ENCODE results near the gene KCNMB2. TPM values are rescaled to one million over a fixed set of nuclear protein-coding genes. Genes with fewer than 3 reads are reported as not detected.

KCNMB2 gene
- total RNA-seq, 6 experiments from 2014 or later: not detected

DNA sequence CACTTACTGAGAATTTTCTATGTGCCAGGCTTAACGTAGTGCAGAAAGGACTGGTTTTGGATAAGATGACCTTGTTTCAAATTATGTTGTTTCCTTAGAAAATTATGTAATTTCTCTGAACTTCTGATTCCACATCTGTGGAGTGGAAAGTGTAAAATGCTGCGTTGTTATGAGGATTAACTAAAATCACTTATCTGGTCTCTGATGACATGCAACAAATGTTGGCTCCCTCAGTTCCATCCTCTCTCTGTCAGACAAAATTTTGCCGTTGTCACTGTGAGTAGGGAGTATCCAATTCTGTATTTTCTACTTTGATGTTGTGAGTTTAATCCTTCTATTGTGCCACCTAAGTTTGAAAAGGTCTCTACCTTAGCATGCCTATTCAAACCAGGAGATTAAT is 175.5 kb downstream of the KCNMB2 start:
- TF ChIP-seq, protein P1, sequence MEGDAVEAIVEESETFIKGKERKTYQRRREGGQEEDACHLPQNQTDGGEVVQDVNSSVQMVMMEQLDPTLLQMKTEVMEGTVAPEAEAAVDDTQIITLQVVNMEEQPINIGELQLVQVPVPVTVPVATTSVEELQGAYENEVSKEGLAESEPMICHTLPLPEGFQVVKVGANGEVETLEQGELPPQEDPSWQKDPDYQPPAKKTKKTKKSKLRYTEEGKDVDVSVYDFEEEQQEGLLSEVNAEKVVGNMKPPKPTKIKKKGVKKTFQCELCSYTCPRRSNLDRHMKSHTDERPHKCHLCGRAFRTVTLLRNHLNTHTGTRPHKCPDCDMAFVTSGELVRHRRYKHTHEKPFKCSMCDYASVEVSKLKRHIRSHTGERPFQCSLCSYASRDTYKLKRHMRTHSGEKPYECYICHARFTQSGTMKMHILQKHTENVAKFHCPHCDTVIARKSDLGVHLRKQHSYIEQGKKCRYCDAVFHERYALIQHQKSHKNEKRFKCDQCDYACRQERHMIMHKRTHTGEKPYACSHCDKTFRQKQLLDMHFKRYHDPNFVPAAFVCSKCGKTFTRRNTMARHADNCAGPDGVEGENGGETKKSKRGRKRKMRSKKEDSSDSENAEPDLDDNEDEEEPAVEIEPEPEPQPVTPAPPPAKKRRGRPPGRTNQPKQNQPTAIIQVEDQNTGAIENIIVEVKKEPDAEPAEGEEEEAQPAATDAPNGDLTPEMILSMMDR (IDR thresholded peaks at IDR 0.05): no peak
- TF ChIP-seq POLR2A (IDR thresholded peaks at IDR 0.05): no peak
- Histone ChIP-seq H3K27me3 (no peaks in the 10 kb centered on the region), H3K4me1 (no peaks in the 10 kb centered on the region), H3K9me3 (no peaks in the 10 kb centered on the region), H3K4me3 (no peak overlapping the region), H3K27ac (no peak overlapping the region), H3K36me3 (no peaks in the 10 kb centered on the region)
- ATAC-seq (no peak), DNase-seq (no peak)
- intact Hi-C loops (cut with DNase I): no loop called here
- WGBS (ENCODE audit: insufficient coverage, low coverage, low lambda C conversion rate, missing lambda C conversion rate): 41% methylated on average over 3 of the region's 3 CpGs

- H3K4me1 ChIP-seq: no peaks in the 10 kb centered on the region
- ATAC-seq (no peak), DNase-seq (no peak)
- intact Hi-C loops (cut with DNase I): no loop called here
- H3K4me3 ChIP-seq: no peak overlapping the region
- TF ChIP-seq, protein P1 (IDR thresholded peaks at IDR 0.05): no peak
- TF ChIP-seq POLR2A (IDR thresholded peaks at IDR 0.05): no peak
- H3K27me3 ChIP-seq: no peaks in the 10 kb centered on the region
- no peaks in the 10 kb centered on the region for H3K36me3 ChIP-seq
- WGBS (ENCODE audit: insufficient coverage, low coverage, low lambda C conversion rate, missing lambda C conversion rate): 56% methylated on average over 4 of the region's 5 CpGs
- no peaks in the 10 kb centered on the region for H3K9me3 ChIP-seq
- no peak overlapping the region for H3K27ac ChIP-seq
These were observed 176.0 kb downstream of the KCNMB2 start for GRCh38 chr3:178712247-178712646.

- DNase-seq: no peak
- 46% methylated on average over 4 of the region's 4 CpGs for WGBS (ENCODE audit: insufficient coverage, low coverage, low lambda C conversion rate, missing lambda C conversion rate)
- no peaks in the 10 kb centered on the region for H3K36me3 ChIP-seq
- no peak overlapping the region for H3K4me3 ChIP-seq
- ATAC-seq: no peak
- TF ChIP-seq POLR2A (IDR thresholded peaks at IDR 0.05): no peak
- TF ChIP-seq, protein P1 (IDR thresholded peaks at IDR 0.05): no peak
- no peaks in the 10 kb centered on the region for H3K27me3 ChIP-seq
- no peak overlapping the region for H3K27ac ChIP-seq
- no peaks in the 10 kb centered on the region for H3K4me1 ChIP-seq
- no peaks in the 10 kb centered on the region for H3K9me3 ChIP-seq
- intact Hi-C loops (cut with DNase I): no loop called here
These were observed 178.9 kb downstream of the KCNMB2 start for GRCh38 chr3:178714925-178715832.

DNA sequence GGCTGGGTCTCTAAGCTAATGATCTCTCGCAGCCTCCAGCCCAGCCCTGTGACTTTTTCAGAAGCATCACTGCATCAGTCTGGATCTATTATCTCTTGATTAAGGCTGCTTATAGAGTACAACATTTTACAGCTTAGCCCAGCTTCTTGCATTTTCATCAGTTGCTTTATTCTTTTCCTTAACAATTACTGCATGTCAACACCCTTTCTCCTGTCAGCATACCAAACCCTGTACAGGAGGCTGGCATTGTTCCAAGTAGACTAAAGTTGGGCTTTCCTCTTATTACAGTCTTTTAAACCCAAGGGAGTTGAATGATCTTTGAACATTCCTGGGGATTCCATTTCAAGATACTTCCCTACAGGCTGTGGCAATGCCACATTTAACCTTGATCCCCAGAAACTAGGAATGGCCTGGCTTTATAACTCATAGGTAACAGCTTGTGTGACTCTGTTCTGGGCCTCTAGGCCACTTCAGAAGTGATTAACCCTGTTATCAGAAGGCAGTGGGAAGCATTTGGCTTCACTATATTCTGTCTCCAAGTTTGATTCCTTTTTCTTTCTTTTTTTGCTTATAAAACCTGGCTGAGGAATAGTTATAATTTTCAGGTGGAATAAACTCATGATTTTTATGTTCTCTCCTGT is 182.9 kb downstream of the KCNMB2 start:
- no peaks in the 10 kb centered on the region for H3K4me1 ChIP-seq
- no peaks in the 10 kb centered on the region for H3K27me3 ChIP-seq
- H3K9me3 ChIP-seq: no peaks in the 10 kb centered on the region
- H3K4me3 ChIP-seq: no peak overlapping the region
- WGBS (ENCODE audit: insufficient coverage, low coverage, low lambda C conversion rate, missing lambda C conversion rate): 70% methylated on average over 1 of the region's 1 CpG
- no peak overlapping the region for H3K27ac ChIP-seq
- ATAC-seq (no peak), DNase-seq (no peak)
- no peaks in the 10 kb centered on the region for H3K36me3 ChIP-seq
- intact Hi-C loops (cut with DNase I): no loop called here
- TF ChIP-seq POLR2A (IDR thresholded peaks at IDR 0.05): no peak
- TF ChIP-seq, protein P1 (IDR thresholded peaks at IDR 0.05): no peak

Measured in right lobe of liver (tissue), 6 donors.